ENCODE data around the gene NMT1. TPM values are rescaled to one million over a fixed set of nuclear protein-coding genes. Genes with fewer than 3 reads are reported as not detected.

The NMT1 gene
- total RNA-seq, result 96.7 and 154 TPM in 2 replicates

GRCh38 chr17:45060797-45061605 is at the start of gene NMT1:
Gene NMT1, plus strand, starts transcription at chr17:45061317. Its CDS starts 13 bp downstream, at chr17:45061330.

GRCh38 chr17:45051060-45051719 is 9.9 kb upstream of the NMT1 start, which contains the start of gene DCAKD:
Gene DCAKD, minus strand, starts transcription at chr17:45051632. Its CDS starts 16,747 bp downstream, at chr17:45034885.

GRCh38 chr17:45132320-45132571 is 71.1 kb downstream of the NMT1 start, which contains the start of gene PLCD3:
Gene PLCD3, minus strand, starts transcription at chr17:45132515. Its CDS starts 105 bp downstream, at chr17:45132410.

GRCh38 chr17:45135192-45135977 is 74.3 kb downstream of the NMT1 start, which contains the start of gene ACBD4:
Gene ACBD4, plus strand, starts transcription at chr17:45135687. Its CDS starts 458 bp downstream, at chr17:45136145.

GRCh38 chr17:45148183-45149036 is 87.3 kb downstream of the NMT1 start, which contains the start of gene HEXIM1:
Gene HEXIM1, plus strand, starts transcription at chr17:45148475. Its CDS starts 716 bp downstream, at chr17:45149191.

Small RNA genes lying within 50 kb of the gene (small RNA-seq; reads per million reads assigned to genes)
- gene MIR6784 (ENCODE audit: low replicate concordance), result not detected
- gene RF00019 (ENCODE audit: low replicate concordance), result not detected

Other genes starting within 250 kb of the NMT1 start
- gene GJC1, start 231.0 kb upstream of the NMT1 start, total RNA-seq, result 6.8 and 39.9 TPM in 2 replicates
- not detected in 2 replicates for gene HIGD1B, start 213.4 kb upstream of the NMT1 start, total RNA-seq
- gene EFTUD2, start 161.9 kb upstream of the NMT1 start, total RNA-seq, result 135 and 147 TPM in 2 replicates
- gene GFAP, start 145.8 kb upstream of the NMT1 start, total RNA-seq, result 0.57 and 1.1 TPM in 2 replicates
- gene KIF18B, start 113.5 kb upstream of the NMT1 start, total RNA-seq, result 1.3 and 19.8 TPM in 2 replicates
- 0.29 TPM in 1 of 2 replicates, not detected in the other for gene C1QL1, start 93.0 kb upstream of the NMT1 start, total RNA-seq
- gene DCAKD, start 9.7 kb upstream of the NMT1 start, total RNA-seq, result 43.8 and 60.7 TPM in 2 replicates
- gene PLCD3, start 71.2 kb downstream of the NMT1 start, total RNA-seq, result 47.0 and 114 TPM in 2 replicates
- 2.9 and 7.4 TPM in 2 replicates for gene ACBD4, start 74.4 kb downstream of the NMT1 start, total RNA-seq
- gene HEXIM1, start 87.2 kb downstream of the NMT1 start, total RNA-seq, result 12.2 and 13.1 TPM in 2 replicates
- 4.2 and 9.8 TPM in 2 replicates for gene HEXIM2, start 100.6 kb downstream of the NMT1 start, total RNA-seq
- gene FMNL1, start 160.6 kb downstream of the NMT1 start, total RNA-seq, result 15.6 and 45.3 TPM in 2 replicates
- not detected in 2 replicates for gene SPATA32, start 200.8 kb downstream of the NMT1 start, total RNA-seq